HepG2 (cell line): ENCODE data around the gene ZNF318. TPM values are rescaled to one million over a fixed set of nuclear protein-coding genes. Genes with fewer than 3 reads are reported as not detected.

ENCODE experiments used
- ATAC-seq: fragments of 200-7000 bp; cut with Tn5 transposase; 3 replicates; pipeline ENCODE4 v1.9.1; 2020; ENCODE audit warnings: mild to moderate bottlenecking, moderate library complexity
- BruUV-seq: library from RNA; stranded (reverse); fragments of 400-500 nt; replicated peaks from 2 replicates; lab custom pipeline; 2021; lab: Mats Ljungman, UMichigan
- CTCF ChIA-PET: fragments of 300-600 bp; formaldehyde crosslinking; extraction: SDS; loops from one replicate; lab custom pipeline; 2021; ENCODE audit warnings: low total read pairs, inconsistent platforms, low intra/inter-chr PET ratio; lab: Yijun Ruan, JAX
- POLR2A ChIA-PET: fragments of 350-600 bp; sonication (Branson Sonifier 250); formaldehyde crosslinking; loops from one replicate; lab custom pipeline; 2020; ENCODE audit warnings: antibody characterized with exemption, inconsistent platforms; lab: Yijun Ruan, JAX
- DNase-seq: peaks from one replicate; pipeline ENCODE4 v3.0.0-alpha.2; 2015; ENCODE audit warnings: low spot score
- FAIRE-seq: peaks from 3 replicates; lab custom pipeline; 2011; peaks lifted over from hg19 to GRCh38; lab: Jason Lieb, UNC
- H2AFZ ChIP-seq: one replicate; pipeline ENCODE4 v1.6.1; 2011; ENCODE audit warnings: low read length, inconsistent platforms
- H3K27ac ChIP-seq: fragments of 300-600 bp; 3 replicates; pipeline ENCODE4 v1.8.0; 2011; ENCODE audit warnings: mixed run types, mild to moderate bottlenecking, mixed read lengths, low read length, inconsistent platforms; ENCODE audit not compliant: insufficient read depth; ENCODE audit errors: extremely low read length
- H3K27me3 ChIP-seq, 2 experiments: fragments of 200-600 bp in 1 of 2; 2 replicates in 1 of 2; 3 replicates in 1 of 2; pipeline versions ENCODE4 v1.6.0 to v1.8.0; 2011; ENCODE audit warnings: low read length in 2 of 2, mild to moderate bottlenecking in 2 of 2, moderate library complexity in 2 of 2, inconsistent platforms in 1 of 2; ENCODE audit not compliant: insufficient read depth in 2 of 2, control insufficient read depth in 1 of 2
- H3K36me3 ChIP-seq, 2 experiments: fragments of 200-600 bp in 1 of 2; replicated peaks in 1 of 2; 2 replicates in 1 of 2; 3 replicates in 1 of 2; pipeline versions ENCODE4 v1.5.1 to v1.8.0; 2011; ENCODE audit warnings: low read length in 2 of 2, inconsistent platforms in 1 of 2; ENCODE audit not compliant: insufficient read depth in 2 of 2, control insufficient read depth in 1 of 2
- H3K4me1 ChIP-seq: 2 replicates; pipeline ENCODE4 v1.5.1; 2012; ENCODE audit warnings: low read length, inconsistent platforms; ENCODE audit not compliant: insufficient read depth
- H3K4me2 ChIP-seq: 2 replicates; pipeline ENCODE4 v1.6.0; 2011; ENCODE audit warnings: low read depth, low read length, inconsistent platforms
- H3K4me3 ChIP-seq, 3 experiments: fragments of 200-600 bp in 1 of 3; sonication (generic), shearing (Covaris generic) in 1 of 3; replicated peaks in 1 of 3; 2 replicates each; pipeline ENCODE4 v1.5.1; 2011 to 2016; ENCODE audit warnings: low read length in 3 of 3, inconsistent platforms in 2 of 3, low read depth in 2 of 3, mild to moderate bottlenecking in 2 of 3, control low read depth in 1 of 3, mixed read lengths in 1 of 3; ENCODE audit not compliant: insufficient read depth in 1 of 3
- H3K79me2 ChIP-seq: one replicate; pipeline ENCODE4 v1.6.1; 2011; ENCODE audit warnings: low read length, inconsistent platforms; ENCODE audit not compliant: insufficient read depth
- H3K9ac ChIP-seq: 2 replicates; pipeline ENCODE4 v1.6.0; 2011; ENCODE audit warnings: mild to moderate bottlenecking, low read depth, low read length, inconsistent platforms; ENCODE audit not compliant: insufficient read depth
- H3K9me3 ChIP-seq: 2 replicates; pipeline ENCODE4 v1.5.1; 2012; ENCODE audit warnings: mild to moderate bottlenecking, low read length
- H4K20me1 ChIP-seq: 2 replicates; pipeline ENCODE4 v1.6.0; 2011; ENCODE audit warnings: inconsistent platforms, mild to moderate bottlenecking, low read length, moderate library complexity; ENCODE audit not compliant: insufficient read depth
- DMAP1 ChIP-seq: IDR thresholded peaks from 2 replicates; pipeline ENCODE4 v1.6.1; 2016
- HIVEP1 ChIP-seq: sonication (generic); formaldehyde crosslinking; IDR thresholded peaks from 2 replicates; pipeline ENCODE4 v1.4.0; 2020; ENCODE audit warnings: mild to moderate bottlenecking, missing genetic modification reagents
- HNRNPL ChIP-seq: fragments of 200-400 bp; formaldehyde crosslinking; IDR thresholded peaks from 2 replicates; pipeline ENCODE4 v1.6.1; 2017; ENCODE audit warnings: mild to moderate bottlenecking, low read depth, low read length
- HOXA3 ChIP-seq: sonication (generic); formaldehyde crosslinking; IDR thresholded peaks from 2 replicates; pipeline ENCODE4 v1.5.0; 2020; ENCODE audit warnings: missing genetic modification reagents
- HOXD1 ChIP-seq: sonication (generic); formaldehyde crosslinking; IDR thresholded peaks from 2 replicates; pipeline ENCODE4 v1.5.0; 2020; ENCODE audit warnings: missing genetic modification reagents
- KAT7 ChIP-seq: IDR thresholded peaks from 2 replicates; pipeline ENCODE4 v1.6.1; 2018; ENCODE audit warnings: borderline replicate concordance, missing compliant biosample characterization
- NCOR1 ChIP-seq: fragments of 200-600 bp; sonication (generic); IDR thresholded peaks from 2 replicates; pipeline ENCODE4 v1.7.0; 2017; ENCODE audit warnings: antibody characterized with exemption, low read length, borderline replicate concordance
- PCBP1 ChIP-seq: fragments of 200-400 bp; formaldehyde crosslinking; IDR thresholded peaks from 2 replicates; pipeline ENCODE4 v1.6.1; 2017; ENCODE audit warnings: mild to moderate bottlenecking, low read depth, low read length, borderline replicate concordance
- SP4 ChIP-seq: sonication (generic); formaldehyde crosslinking; IDR thresholded peaks from 2 replicates; pipeline ENCODE4 v1.8.1; 2023; ENCODE audit warnings: mild to moderate bottlenecking, missing genetic modification reagents
- TEAD3 ChIP-seq: optimal IDR thresholded peaks from 2 replicates; pipeline ENCODE3; 2016; ENCODE audit warnings: borderline replicate concordance
- ZFY ChIP-seq: sonication (generic); formaldehyde crosslinking; IDR thresholded peaks from 2 replicates; pipeline ENCODE4 v1.4.0; 2020; ENCODE audit warnings: missing genetic modification reagents
- ZMYM3 ChIP-seq: sonication (generic); formaldehyde crosslinking; IDR thresholded peaks from 2 replicates; pipeline ENCODE4 v1.5.1; 2020; ENCODE audit warnings: mild to moderate bottlenecking, missing genetic modification reagents
- ZNF614 ChIP-seq: IDR thresholded peaks from 2 replicates; pipeline ENCODE4 v1.6.1; 2018; ENCODE audit warnings: missing biosample characterization, missing genetic modification reagents, inconsistent platforms, borderline replicate concordance
- ZNF746 ChIP-seq: sonication (generic); formaldehyde crosslinking; IDR thresholded peaks from 2 replicates; pipeline ENCODE4 v1.8.0; 2022; ENCODE audit warnings: mild to moderate bottlenecking, missing genetic modification reagents
- ZNF772 ChIP-seq: sonication (generic); formaldehyde crosslinking; IDR thresholded peaks from 2 replicates; pipeline ENCODE4 v1.5.0; 2020; ENCODE audit warnings: mild to moderate bottlenecking, missing genetic modification reagents
- ZNF891 ChIP-seq: sonication (generic); formaldehyde crosslinking; IDR thresholded peaks from 2 replicates; pipeline ENCODE4 v1.5.0; 2020; ENCODE audit warnings: mild to moderate bottlenecking, missing genetic modification reagents
- WGBS: methylation state at CpG from one replicate; pipeline ENCODE4 v1.1.6; 2017; ENCODE audit warnings: low lambda C conversion rate; 5-methylcytosine and 5-hydroxymethylcytosine counted together
- in situ Hi-C: cut with HindIII; loops from 2 replicates; pipeline ENCODE4 v1.10.0; 2017; ENCODE audit warnings: low pct_unique_long_range_greater_than_20kb; ENCODE audit not compliant: extremely low pct_ligation_motif_present
- intact Hi-C: fragments of 100-400 bp; cut with micrococcal nuclease; formaldehyde crosslinking; loops from one replicate; pipeline ENCODE4 v1.10.0; 2022; ENCODE audit not compliant: unreplicated experiment
- polyA plus RNA-seq, 8 experiments: library from polyadenylated mRNA; depleted of rRNA in 3 of 8; stranded (reverse) in 7 of 8; unstranded in 1 of 8; fragments of >200 nt; fragmentation: Illumina TruSeq in 4 of 8; extraction: Trizol in 4 of 8; gene quantifications; 2 replicates each; pipeline versions ENCODE4 v1.2.1 to v1.2.3, GENCODE V29; 2011 to 2016; ENCODE audit warnings: low read depth in 4 of 8, missing spikeins in 1 of 8, mixed read lengths in 1 of 8; ENCODE audit not compliant: insufficient read depth in 1 of 8
- total RNA-seq, 5 experiments: library from RNA; depleted of rRNA; stranded (reverse); fragments of >200 nt; fragmentation: Illumina TruSeq; extraction: Trizol; gene quantifications; 2 replicates each; pipeline ENCODE4 v1.2.3, GENCODE V29; 2016; ENCODE audit warnings: low read depth in 1 of 5
- TF ChIP-seq, protein P1 (sequence below): sonication (generic); formaldehyde crosslinking; IDR thresholded peaks from 2 replicates; pipeline ENCODE4 v1.4.0; 2020; ENCODE audit warnings: missing genetic modification reagents

ZNF318 gene
- total and polyA plus RNA-seq, 2 of the 13 experiments (the other 11 are each of a cell fraction or from before 2014, with no cell fraction given): 13.0 to 14.5 TPM

DNA sequence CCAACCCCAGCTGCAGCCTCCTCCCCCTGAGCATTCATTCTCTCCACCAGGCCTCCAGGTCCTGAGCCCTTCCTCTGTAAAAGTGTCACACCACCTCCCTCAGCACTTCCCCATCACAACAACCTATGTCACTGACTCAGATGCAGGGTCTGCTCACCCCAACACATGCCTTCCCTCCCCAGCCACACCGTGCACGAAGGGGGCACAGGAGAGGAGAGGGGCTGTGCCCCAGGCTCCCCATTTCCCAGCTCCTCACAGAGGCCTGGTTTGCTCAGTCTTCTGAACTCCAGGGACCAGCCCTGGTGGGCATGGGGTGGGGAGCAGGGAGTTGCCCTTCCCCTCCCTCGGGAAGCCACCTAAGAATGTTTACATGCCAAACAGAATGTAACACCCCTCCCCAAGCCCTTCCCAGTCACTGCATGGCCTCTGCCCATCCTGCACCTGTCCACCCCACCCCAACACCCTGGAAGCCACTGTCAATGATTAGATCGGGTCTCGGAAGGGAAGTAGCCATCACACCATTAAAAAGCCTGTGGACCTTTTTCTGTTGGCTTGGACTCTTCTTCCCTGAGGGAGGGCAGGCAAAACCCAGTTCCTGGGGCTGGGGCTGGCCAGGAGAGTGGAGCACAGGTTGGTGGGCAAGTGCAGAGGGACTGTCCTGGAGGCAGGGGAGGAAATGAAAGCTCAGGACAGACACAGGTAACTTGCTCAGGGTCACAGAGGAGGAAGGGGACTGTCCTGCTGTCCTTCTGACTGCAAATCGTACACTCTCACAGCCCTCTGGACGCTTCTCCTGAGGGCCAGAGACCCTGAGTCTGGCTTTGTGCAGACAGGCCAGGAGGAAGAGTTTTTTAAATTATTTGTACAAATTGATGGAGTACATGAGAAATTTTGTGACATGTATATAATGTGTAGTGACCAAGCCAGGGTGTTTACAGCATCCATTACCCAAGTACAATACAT lies 81.4 kb downstream of the ZNF318 start (continued):
- TF ChIP-seq ZNF746 (CRISPR knock-in tag): peak; percentile 48; the same call in 1 of the 2 replicates
- TF ChIP-seq TEAD3: peak; percentile 37
- TF ChIP-seq HNRNPL: 0 out of 2 replicates have a peak, but pooled peaks have one; percentile 0
- TF ChIP-seq ZFY: 0 out of 2 replicates have a peak, but pooled peaks have one; percentile 26
- peak; percentile 48; the same call in 1 of the 2 replicates for TF ChIP-seq HIVEP1 (CRISPR knock-in tag)
- peak; percentile 71 for TF ChIP-seq ZNF891

DNA sequence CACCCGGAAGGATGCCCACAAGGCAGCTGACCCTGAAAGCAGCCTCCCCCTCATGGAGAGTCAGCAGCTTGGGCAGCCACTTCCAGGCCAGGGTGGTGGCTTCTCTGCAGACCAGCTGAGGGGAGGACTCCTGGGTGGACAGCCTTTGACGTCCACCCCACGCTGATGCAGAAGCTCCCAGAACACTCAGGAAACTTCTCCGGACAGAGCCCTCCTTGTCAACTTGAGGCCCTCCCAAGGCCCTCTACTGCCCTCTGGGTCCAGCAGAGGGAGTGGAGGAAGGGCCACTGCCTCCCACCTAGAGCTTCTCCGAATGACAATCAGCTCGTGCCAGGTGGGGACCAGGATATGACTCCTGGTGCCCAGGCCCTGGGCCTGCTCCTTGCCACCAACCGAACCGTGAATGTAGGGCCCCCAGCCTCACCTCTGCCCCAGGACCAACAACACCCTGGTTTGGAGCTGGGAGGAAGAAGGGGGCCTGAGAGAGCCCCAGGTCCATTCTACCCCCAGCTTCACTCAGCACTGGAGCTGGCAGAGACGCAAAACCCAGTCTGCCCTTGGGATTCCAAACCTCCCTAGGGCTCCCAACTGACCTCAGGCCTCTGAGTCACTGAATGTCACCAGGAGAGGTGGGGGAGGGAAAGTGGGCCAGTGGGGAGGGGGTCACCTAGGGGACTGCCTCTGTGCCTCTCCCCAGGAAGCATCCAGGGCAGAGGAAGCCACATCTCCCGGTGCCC lies 82.3 kb downstream of the ZNF318 start:
- ChIA-PET CTCF (interaction anchor here (0.8 to 2.8 kb wide), 2 partner anchors 21 to 24 kb away, joined by 4 to 23 read pairs; no protein-coding TSS in a partner anchor), POLR2A (interaction anchor here (0.6 to 8.3 kb wide), 11 partner anchors 11 to 408 kb away, joined by 3 to 314 read pairs (median 4); partner anchors contain the start of genes DNPH1, RPL7L1, SLC22A7 and ZNF318)
- H3K36me3 ChIP-seq: no peaks in the 10 kb centered on the region
- no peaks in the 10 kb centered on the region for H3K79me2 ChIP-seq
- no TSS peak for BruUV-seq
- peak overlapping the region; percentile 72 for H3K27ac ChIP-seq
- peak; percentile 57 for ATAC-seq
- in situ Hi-C loops (no loop called here), intact Hi-C loops (loop anchor here (1.0 kb wide), 1 partner anchor 24 kb away; no protein-coding TSS in a partner anchor)
- no peak overlapping the region for H2AFZ ChIP-seq
- WGBS: 42% methylated on average over 8 of the region's 10 CpGs
- peak overlapping the region; percentile 68 for H3K9ac ChIP-seq
- peak overlapping the region in 1 of 3 experiments; percentile 42; a peak in 1 of 6 replicates for H3K4me3 ChIP-seq
- H3K4me1 ChIP-seq: peaks cover 74% of the 10 kb centered on the region
- H4K20me1 ChIP-seq: no peaks in the 10 kb centered on the region
- no peaks in the 10 kb centered on the region for H3K9me3 ChIP-seq
- peak; percentile 44 for FAIRE-seq
- peak overlapping the region; percentile 64 for H3K4me2 ChIP-seq
- H3K27me3 ChIP-seq: no peaks in the 10 kb centered on the region
- peak; percentile 71 for DNase-seq
- TF ChIP-seq KAT7 (CRISPR knock-in tag) (no peak), PCBP1 (no peak), SP4 (CRISPR knock-in tag) (peak; percentile 61; the same call in 1 of the 2 replicates), ZNF614 (CRISPR knock-in tag) (no peak), DMAP1 (peak; percentile 28; the same call in 1 of the 2 replicates), ZNF772 (0 out of 2 replicates have a peak, but pooled peaks have one; percentile 36), ZMYM3 (CRISPR knock-in tag) (no peak), HOXA3 (CRISPR knock-in tag) (no peak), NCOR1 (peak; percentile 51; the same call in 1 of the 2 replicates), HOXD1 (CRISPR knock-in tag) (no peak)
- TF ChIP-seq, protein P1, sequence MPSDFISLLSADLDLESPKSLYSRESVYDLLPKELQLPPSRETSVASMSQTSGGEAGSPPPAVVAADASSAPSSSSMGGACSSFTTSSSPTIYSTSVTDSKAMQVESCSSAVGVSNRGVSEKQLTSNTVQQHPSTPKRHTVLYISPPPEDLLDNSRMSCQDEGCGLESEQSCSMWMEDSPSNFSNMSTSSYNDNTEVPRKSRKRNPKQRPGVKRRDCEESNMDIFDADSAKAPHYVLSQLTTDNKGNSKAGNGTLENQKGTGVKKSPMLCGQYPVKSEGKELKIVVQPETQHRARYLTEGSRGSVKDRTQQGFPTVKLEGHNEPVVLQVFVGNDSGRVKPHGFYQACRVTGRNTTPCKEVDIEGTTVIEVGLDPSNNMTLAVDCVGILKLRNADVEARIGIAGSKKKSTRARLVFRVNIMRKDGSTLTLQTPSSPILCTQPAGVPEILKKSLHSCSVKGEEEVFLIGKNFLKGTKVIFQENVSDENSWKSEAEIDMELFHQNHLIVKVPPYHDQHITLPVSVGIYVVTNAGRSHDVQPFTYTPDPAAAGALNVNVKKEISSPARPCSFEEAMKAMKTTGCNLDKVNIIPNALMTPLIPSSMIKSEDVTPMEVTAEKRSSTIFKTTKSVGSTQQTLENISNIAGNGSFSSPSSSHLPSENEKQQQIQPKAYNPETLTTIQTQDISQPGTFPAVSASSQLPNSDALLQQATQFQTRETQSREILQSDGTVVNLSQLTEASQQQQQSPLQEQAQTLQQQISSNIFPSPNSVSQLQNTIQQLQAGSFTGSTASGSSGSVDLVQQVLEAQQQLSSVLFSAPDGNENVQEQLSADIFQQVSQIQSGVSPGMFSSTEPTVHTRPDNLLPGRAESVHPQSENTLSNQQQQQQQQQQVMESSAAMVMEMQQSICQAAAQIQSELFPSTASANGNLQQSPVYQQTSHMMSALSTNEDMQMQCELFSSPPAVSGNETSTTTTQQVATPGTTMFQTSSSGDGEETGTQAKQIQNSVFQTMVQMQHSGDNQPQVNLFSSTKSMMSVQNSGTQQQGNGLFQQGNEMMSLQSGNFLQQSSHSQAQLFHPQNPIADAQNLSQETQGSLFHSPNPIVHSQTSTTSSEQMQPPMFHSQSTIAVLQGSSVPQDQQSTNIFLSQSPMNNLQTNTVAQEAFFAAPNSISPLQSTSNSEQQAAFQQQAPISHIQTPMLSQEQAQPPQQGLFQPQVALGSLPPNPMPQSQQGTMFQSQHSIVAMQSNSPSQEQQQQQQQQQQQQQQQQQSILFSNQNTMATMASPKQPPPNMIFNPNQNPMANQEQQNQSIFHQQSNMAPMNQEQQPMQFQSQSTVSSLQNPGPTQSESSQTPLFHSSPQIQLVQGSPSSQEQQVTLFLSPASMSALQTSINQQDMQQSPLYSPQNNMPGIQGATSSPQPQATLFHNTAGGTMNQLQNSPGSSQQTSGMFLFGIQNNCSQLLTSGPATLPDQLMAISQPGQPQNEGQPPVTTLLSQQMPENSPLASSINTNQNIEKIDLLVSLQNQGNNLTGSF (CRISPR knock-in tag): no peak
